Esophagus muscularis mucosa (tissue), 4 donors: ENCODE data around the gene SH3BGRL.

Source experiments
- CTCF ChIP-seq, 3 experiments: fragments of 200-600 bp in 2 of 3; fragments of 450-650 bp in 1 of 3; sonication (generic) in 2 of 3; IDR thresholded peaks; one replicate each; pipeline ENCODE4 v1.5.1; 2017 to 2019; ENCODE audit warnings: antibody characterized with exemption in 3 of 3, mild to moderate bottlenecking in 2 of 3, moderate library complexity in 1 of 3
- EP300 ChIP-seq: sonication (generic); formaldehyde crosslinking; IDR thresholded peaks from one replicate; pipeline ENCODE4 v1.6.1; 2017; ENCODE audit warnings: antibody characterized with exemption
- POLR2A ChIP-seq: fragments of 450-650 bp; IDR thresholded peaks from one replicate; pipeline ENCODE4 v1.6.1; 2017; ENCODE audit warnings: antibody characterized with exemption, moderate library complexity, mild to moderate bottlenecking, low read depth
- POLR2AphosphoS5 ChIP-seq, 2 donors: sonication (generic); formaldehyde crosslinking; IDR thresholded peaks; one replicate each; pipeline ENCODE4 v1.6.1; 2017; ENCODE audit warnings: antibody characterized with exemption in 2 of 2

- TF ChIP-seq CTCF (IDR thresholded peaks at IDR 0.05) (no peak), POLR2A (no peak), POLR2AphosphoS5 (IDR thresholded peaks at IDR 0.05) (no peak), EP300 (no peak)
Observed at GRCh38 chrX:81201071-81201470, 831 bp upstream of the SH3BGRL start.
